OCI-LY7 (cell line): ENCODE results near the gene RBM20.

Experiments used
- CTCF ChIP-seq: fragments of 200-600 bp; sonication (generic); conservative IDR thresholded peaks from 2 replicates; pipeline ENCODE4 v1.5.1; 2014; ENCODE audit warnings: mild to moderate bottlenecking, antibody characterized with exemption, low read length, moderate library complexity, mixed read lengths
- EZH2phosphoT487 ChIP-seq: fragments of 200-600 bp; sonication (generic); IDR thresholded peaks from 2 replicates; pipeline ENCODE4 v1.6.1; 2018; ENCODE audit warnings: low read depth, borderline replicate concordance, mild to moderate bottlenecking, mixed run types, antibody characterized with exemption, low read length, moderate library complexity, mixed read lengths

GRCh38 chr10:110791541-110792073 is 147.5 kb downstream of the RBM20 start:
- TF ChIP-seq CTCF = no peak
- no peak for TF ChIP-seq EZH2phosphoT487
